Ascending aorta (tissue), 2 donors: ENCODE results near the gene MAN1C1. TPM values are rescaled to one million over a fixed set of nuclear protein-coding genes. Genes with fewer than 3 reads are reported as not detected.

ENCODE experiments used
- DNase-seq, 2 donors: peaks; one replicate each; pipeline ENCODE4 v3.0.0-alpha.2; 2019; ENCODE audit warnings: low spot score in 2 of 2
- H3K27ac ChIP-seq, 2 donors: fragments of 200-600 bp; sonication (generic); one replicate each; pipeline ENCODE4 v1.5.1; 2016 to 2017; ENCODE audit warnings: mild to moderate bottlenecking in 1 of 2
- H3K27me3 ChIP-seq: fragments of 200-600 bp; sonication (generic); one replicate; pipeline ENCODE4 v1.5.1; 2017
- H3K36me3 ChIP-seq, 2 donors: fragments of 200-600 bp; sonication (generic); one replicate each; pipeline ENCODE4 v1.5.1; 2016
- H3K4me1 ChIP-seq, 2 donors: fragments of 200-600 bp; sonication (generic); one replicate each; pipeline ENCODE4 v1.5.1; 2016 to 2017; ENCODE audit warnings: mild to moderate bottlenecking in 1 of 2
- H3K4me3 ChIP-seq, 2 donors: fragments of 200-600 bp; sonication (generic); one replicate each; pipeline ENCODE4 v1.5.1; 2016 to 2017; ENCODE audit warnings: mild to moderate bottlenecking in 1 of 2
- H3K9me3 ChIP-seq, 2 donors: fragments of 200-600 bp; sonication (generic); one replicate each; pipeline ENCODE4 v1.5.1; 2016
- intact Hi-C: fragments of 100-400 bp; cut with DNase I; formaldehyde crosslinking; loops from one replicate; pipeline ENCODE4 v1.15.1; 2023
- total RNA-seq: library from RNA; depleted of rRNA; stranded (reverse); fragments of >200 nt; gene quantifications from one replicate; pipeline ENCODE4 v1.1.0, GENCODE V29; 2016
- TF ChIP-seq, protein P1 (sequence below), 3 experiments: fragments of 200-600 bp in 2 of 3; fragments of 450-650 bp in 1 of 3; sonication (generic) in 2 of 3; IDR thresholded peaks; one replicate each; pipeline ENCODE4 v1.5.1; 2016 to 2019; ENCODE audit warnings: antibody characterized with exemption in 3 of 3, mild to moderate bottlenecking in 1 of 3, moderate library complexity in 1 of 3

MAN1C1 gene
- total RNA-seq, 1 donor from 2014 or later: 14.3 TPM

DNA sequence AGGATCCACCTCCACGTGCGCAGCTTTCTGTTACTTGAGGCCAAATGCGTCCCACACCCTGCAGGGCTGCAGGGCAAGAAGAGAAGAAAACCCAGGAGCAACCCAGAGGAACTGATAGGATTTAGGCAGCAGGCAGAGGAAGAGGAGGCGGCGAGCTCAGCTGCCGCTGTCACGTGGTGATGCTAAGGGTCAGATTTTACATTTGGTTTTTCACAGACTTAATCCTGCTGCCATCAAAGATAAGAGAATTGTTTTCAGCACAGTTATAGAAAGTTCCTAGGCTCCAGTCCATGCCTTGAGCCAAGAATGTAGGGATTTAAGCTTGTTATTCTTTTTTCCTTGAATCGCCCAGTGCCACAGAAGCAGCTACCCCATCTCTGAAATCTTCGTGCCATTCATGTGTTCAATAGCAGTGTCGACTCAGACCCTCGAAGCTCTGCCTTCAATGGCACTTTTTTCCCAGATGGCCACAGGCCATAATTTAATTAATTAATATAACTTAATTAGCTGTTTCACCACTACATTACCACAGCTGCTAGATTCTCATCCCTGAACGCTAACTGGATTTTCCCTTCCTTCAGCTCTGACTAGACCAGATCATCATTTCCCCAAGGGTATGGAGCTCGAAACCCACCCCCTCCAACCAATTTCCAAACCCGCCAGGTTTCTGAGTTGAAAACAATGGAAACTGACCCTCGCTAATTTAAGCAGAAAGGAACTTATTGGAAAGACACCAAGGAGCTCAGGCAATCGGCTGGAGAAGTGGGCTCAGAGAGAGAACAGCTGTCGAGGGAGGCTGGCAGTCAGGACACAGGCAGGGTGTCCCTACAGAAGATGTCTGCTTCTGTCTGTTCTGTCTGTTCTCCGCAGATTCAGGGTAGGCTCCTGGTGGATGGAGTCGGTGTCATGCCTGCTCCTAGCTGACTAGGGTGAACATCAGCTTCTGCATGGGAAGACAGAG, 37.0 kb upstream of the MAN1C1 start:
- Histone ChIP-seq H3K4me3 (no peak overlapping the region), H3K9me3 (no peaks in the 10 kb centered on the region), H3K36me3 (no peaks in the 10 kb centered on the region), H3K4me1 (peaks cover 0 to 21% of the 10 kb centered on the region in 2 donors), H3K27ac (peak overlapping the region; percentile 3 to 4), H3K27me3 (no peaks in the 10 kb centered on the region)
- intact Hi-C loops: no loop called here
- no peak for DNase-seq
- TF ChIP-seq, protein P1, sequence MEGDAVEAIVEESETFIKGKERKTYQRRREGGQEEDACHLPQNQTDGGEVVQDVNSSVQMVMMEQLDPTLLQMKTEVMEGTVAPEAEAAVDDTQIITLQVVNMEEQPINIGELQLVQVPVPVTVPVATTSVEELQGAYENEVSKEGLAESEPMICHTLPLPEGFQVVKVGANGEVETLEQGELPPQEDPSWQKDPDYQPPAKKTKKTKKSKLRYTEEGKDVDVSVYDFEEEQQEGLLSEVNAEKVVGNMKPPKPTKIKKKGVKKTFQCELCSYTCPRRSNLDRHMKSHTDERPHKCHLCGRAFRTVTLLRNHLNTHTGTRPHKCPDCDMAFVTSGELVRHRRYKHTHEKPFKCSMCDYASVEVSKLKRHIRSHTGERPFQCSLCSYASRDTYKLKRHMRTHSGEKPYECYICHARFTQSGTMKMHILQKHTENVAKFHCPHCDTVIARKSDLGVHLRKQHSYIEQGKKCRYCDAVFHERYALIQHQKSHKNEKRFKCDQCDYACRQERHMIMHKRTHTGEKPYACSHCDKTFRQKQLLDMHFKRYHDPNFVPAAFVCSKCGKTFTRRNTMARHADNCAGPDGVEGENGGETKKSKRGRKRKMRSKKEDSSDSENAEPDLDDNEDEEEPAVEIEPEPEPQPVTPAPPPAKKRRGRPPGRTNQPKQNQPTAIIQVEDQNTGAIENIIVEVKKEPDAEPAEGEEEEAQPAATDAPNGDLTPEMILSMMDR (IDR thresholded peaks at IDR 0.05): no peak

DNA sequence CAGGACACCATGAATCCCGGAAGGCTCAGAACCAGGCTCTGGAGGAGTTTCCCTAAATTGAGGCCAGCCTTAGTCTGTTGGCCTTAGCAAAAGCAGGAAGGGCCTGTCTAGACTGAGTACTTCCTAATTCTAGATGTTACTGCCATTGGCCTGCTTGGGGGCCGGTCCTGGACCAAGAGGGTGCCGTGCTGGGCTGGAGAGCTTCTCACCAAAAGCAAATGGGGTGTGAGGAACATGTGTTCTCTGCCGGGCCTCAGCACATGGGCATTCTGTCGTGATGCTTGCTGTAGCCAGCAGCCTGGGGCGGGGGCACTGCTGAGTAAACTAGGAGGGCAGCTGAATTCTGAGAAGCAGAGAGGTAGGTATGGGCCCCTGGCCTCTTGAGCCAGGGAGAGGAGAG, 35.7 kb upstream of the MAN1C1 start:
- Histone ChIP-seq H3K27ac (peak overlapping the region; percentile 3 to 14), H3K27me3 (no peaks in the 10 kb centered on the region), H3K36me3 (no peaks in the 10 kb centered on the region), H3K4me1 (peaks cover 0 to 21% of the 10 kb centered on the region in 2 donors), H3K4me3 (no peak overlapping the region), H3K9me3 (no peaks in the 10 kb centered on the region)
- TF ChIP-seq, protein P1 (IDR thresholded peaks at IDR 0.05): no peak
- peak in 1 of 2 donors; percentile 52 for DNase-seq
- intact Hi-C loops: no loop called here

- no peaks in the 10 kb centered on the region for H3K36me3 ChIP-seq
- H3K9me3 ChIP-seq: no peaks in the 10 kb centered on the region
- H3K4me1 ChIP-seq: peaks cover 0 to 21% of the 10 kb centered on the region in 2 donors
- H3K4me3 ChIP-seq: no peak overlapping the region
- peak overlapping the region in 1 of 2 donors; percentile 3 for H3K27ac ChIP-seq
- H3K27me3 ChIP-seq: no peaks in the 10 kb centered on the region
- peak in 1 of 2 donors; percentile 62 for DNase-seq
- intact Hi-C loops: no loop called here
- TF ChIP-seq, protein P1 (IDR thresholded peaks at IDR 0.05): no peak
These were observed 34.8 kb upstream of the MAN1C1 start for GRCh38 chr1:25581764-25582163.

DNA sequence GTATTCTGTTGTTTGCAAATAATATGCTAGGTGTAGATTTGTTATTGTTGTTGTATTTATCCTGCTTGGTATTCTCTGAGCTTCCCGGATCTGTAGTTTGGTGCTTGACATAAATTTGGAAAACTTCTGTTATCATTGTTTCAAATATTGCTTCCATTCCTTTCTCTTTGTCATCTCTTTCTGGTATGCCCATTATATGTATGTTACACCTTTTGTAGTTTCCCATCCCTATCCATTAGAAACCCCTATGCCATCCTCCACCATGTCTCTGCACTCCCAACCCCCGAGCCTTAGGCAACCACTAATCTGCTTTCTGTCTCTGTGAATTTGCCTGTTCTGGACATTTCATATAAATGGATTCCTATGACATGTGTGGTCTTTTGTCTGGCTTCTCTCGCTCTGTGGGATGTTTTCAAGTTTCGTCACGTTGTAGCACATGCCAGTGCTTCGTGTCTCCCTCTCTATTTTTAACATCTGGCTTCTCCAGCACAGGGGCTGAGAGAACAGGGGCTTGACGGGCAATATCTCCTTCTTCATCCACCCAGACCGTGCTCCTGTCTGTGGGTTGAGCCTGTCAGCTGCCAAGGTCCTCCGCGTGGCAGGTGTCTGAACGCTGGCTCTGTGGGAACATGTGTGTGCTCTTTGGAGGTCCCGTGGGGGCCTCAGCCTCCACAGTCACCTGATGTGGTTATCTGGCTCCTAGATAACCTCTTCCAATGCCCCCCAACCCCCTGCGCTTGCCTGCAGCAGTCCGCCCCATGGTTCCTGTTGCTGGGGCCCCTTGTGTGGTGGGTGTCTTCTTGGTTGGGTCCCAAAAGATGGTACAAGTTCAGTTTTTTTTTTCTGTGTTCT, 32.8 kb upstream of the MAN1C1 start:
- TF ChIP-seq, protein P1 (IDR thresholded peaks at IDR 0.05): no peak
- H3K9me3 ChIP-seq: no peaks in the 10 kb centered on the region
- peaks cover 0 to 22% of the 10 kb centered on the region in 2 donors for H3K4me1 ChIP-seq
- no peak overlapping the region for H3K27ac ChIP-seq
- no peak for DNase-seq
- no peak overlapping the region for H3K4me3 ChIP-seq
- no peaks in the 10 kb centered on the region for H3K27me3 ChIP-seq
- no peaks in the 10 kb centered on the region for H3K36me3 ChIP-seq
- intact Hi-C loops: no loop called here

- intact Hi-C loops: no loop called here
- Histone ChIP-seq H3K36me3 (no peaks in the 10 kb centered on the region), H3K27ac (no peak overlapping the region), H3K27me3 (no peaks in the 10 kb centered on the region), H3K4me1 (peaks cover 15 to 24% of the 10 kb centered on the region in 2 donors), H3K9me3 (no peaks in the 10 kb centered on the region), H3K4me3 (no peak overlapping the region)
- TF ChIP-seq, protein P1 (IDR thresholded peaks at IDR 0.05): no peak
- no peak for DNase-seq
These were observed 30.4 kb upstream of the MAN1C1 start for GRCh38 chr1:25586181-25586588.
